ENCODE data around the gene PIEZO1.
"Not testable (repeated sequence)": the region's sequence is repeated elsewhere in the genome, so short reads cannot be mapped to it uniquely, and the experiment has no call there.

The PIEZO1 gene

DNA sequence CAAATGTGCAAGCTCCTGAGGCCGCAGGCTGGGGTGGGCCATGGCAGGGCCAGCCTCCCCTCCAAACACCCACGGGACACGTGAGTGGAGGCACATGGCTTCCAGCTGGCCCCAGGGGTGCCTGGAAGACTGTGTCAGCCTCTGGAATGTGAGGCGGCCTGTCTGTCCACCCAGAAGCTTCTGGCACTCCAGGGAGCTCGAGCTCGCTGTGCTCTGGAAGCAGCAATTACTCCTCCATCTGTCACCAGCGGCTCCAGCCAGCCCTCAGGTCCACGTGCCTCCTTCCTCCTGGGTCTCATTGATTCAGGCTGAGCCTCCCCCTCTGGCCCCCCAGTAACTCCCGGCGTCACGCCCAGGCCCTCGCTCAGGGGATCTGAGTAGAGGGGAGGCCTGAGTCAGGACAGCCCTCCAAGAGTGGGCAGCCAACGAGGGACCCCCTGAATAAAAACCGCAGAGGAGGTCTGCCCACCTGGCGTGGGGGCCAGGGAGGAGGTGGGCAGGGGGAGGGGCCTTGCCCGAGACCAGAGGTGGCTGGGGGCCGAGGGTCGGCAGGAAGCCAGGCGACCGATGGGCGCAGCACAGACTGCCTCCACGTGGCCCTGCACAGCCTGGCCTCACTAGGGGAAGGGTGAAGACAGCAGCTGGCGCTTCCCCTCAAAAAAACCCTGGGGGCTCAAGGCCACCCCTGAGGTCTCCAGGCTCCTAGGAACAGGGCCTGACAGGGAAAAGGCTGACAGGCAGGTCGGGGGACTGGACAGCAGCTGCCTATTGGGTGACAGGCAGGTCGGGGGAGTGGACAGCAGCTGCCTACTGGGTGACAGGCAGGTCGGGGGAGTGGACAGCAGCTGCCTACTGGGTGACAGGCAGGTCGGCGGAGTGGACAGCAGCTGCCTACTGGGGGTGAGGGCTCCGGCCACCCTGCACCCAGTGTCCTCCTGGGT is 11.9 kb downstream of the PIEZO1 start:
- no peak for DNase-seq (ENCODE audit: low read depth, low spot score)
- H3K4me3 ChIP-seq (ENCODE audit: low read length) = no peak overlapping the region

DNA sequence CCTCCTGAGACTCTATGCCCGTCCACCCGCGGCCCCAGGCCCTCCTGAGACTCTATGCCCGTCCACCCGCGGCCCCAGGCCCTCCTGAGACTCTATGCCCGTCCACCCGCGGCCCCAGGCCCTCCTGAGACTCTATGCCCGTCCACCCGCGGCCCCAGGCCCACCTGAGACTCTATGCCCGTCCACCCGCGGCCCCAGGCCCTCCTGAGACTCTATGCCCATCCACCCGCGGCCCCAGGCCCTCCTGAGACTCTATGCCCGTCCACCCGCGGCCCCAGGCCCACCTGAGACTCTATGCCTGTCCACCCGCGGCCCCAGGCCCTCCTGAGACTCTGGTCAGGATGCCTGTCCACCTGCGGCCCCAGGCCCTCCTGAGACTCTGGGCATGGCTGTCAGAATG is 13.2 kb downstream of the PIEZO1 start:
- H3K4me3 ChIP-seq (ENCODE audit: low read length); DNase-seq (ENCODE audit: low read depth, low spot score): not testable (repeated sequence)

DNA sequence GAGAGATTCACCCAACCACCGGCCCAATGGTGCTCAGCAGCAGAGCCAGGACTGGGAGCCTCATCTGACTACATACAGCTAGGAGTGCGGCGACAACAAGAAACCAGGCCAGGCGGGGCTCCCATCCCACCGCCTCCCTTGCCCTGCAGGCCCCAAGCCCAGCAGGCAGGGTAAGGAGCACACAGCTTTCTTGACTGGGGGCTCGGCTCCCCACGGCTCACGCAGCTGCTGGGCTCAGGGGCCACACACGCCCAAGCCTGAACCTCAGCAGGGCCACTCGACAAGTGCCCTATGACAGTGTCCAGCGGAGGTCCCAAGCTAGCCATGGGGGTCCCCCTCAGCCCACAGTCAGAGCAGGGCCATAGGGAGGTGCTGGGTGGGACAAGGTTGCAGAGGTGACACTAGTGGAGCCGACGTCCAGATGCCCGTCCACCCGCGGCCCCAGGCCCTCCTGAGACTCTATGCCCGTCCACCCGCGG is 13.7 kb downstream of the PIEZO1 start:
- H3K4me3 ChIP-seq (ENCODE audit: low read length) = no peak overlapping the region
- no peak for DNase-seq (ENCODE audit: low read depth, low spot score)

DNA sequence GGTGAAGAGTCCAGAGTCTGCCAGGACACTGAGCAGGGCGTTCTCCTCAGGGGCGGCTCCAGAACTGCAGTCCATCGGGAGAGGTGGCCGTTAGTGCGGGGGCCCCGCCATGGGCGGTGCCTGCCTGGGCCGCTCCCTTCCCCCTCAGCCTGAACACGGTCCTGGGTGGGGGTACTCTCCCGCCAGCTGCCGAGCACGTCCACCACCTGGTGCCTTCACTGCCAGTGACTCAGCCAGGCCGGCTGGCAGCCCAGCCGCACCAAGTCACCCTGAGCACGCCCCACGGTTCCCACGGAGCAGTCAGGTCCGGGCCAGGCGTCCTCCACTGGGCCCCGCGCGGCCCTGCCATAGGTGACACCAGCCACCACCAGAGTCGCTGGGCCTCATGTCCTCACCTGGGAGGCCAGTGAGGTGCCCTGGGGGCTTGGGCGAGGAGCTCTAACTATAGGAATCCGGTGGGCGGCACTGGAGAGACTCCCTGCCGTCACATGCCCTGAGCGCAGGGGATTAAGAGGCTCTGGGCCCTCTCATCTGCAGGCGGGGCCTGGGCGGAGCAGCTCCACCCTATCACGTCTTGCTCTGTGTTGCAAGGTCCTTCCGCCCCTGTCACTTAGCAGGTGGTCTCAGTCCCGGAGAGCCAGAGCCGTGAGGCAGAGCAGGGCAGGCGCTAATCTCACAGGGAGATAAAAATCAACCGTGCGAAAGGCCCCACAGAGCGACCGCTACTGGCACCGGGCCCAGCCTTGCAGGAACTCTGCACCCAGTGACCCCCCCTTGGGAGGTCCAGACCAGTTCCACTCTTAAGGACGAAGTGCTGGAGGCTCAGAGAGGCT is 14.3 kb downstream of the PIEZO1 start:
- no peak overlapping the region for H3K4me3 ChIP-seq (ENCODE audit: low read length)
- no peak for DNase-seq (ENCODE audit: low read depth, low spot score)

DNA sequence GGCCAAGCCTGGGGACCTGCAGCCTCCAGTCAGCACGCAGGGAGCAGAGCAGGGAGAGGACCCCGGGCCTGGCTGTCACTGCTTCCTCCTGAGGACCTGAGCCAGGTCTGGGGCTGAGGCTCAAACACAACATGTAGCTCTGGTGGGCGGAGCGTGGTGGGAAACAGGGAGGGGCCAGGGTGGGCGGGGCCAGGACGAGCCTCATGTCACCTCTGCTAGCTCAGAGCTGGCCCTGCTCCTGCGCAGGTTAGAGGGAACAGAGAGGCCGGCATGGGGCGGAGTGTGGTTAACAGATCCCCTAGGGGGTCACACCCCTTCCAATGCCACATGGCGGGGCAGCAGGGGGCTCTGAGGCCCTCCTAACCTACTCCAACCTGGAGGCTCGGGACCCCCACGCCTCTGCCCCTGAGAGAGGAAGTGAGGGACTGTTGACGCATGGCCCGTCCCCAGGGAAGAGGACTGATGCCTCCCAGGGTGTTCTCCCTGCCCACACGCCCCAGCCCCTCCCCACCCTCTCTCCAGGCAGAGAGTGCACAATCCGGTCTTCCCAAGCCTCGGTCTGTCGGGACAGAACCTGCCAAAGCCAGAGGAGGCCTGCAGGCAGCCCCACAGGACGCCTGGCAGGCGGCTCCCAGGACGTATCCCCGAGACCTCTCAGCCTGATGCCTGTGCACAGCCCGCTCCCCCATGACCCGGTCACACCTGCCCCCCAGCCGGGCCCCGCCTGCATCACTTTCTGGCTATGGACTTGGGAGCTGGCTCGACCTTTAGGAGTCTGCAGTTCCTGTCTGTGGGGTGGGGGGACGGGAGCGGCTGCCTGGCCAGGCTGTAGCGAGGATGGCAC is 15.2 kb downstream of the PIEZO1 start:
- DNase-seq (ENCODE audit: low read depth, low spot score) = no peak
- no peak overlapping the region for H3K4me3 ChIP-seq (ENCODE audit: low read length)

DNA sequence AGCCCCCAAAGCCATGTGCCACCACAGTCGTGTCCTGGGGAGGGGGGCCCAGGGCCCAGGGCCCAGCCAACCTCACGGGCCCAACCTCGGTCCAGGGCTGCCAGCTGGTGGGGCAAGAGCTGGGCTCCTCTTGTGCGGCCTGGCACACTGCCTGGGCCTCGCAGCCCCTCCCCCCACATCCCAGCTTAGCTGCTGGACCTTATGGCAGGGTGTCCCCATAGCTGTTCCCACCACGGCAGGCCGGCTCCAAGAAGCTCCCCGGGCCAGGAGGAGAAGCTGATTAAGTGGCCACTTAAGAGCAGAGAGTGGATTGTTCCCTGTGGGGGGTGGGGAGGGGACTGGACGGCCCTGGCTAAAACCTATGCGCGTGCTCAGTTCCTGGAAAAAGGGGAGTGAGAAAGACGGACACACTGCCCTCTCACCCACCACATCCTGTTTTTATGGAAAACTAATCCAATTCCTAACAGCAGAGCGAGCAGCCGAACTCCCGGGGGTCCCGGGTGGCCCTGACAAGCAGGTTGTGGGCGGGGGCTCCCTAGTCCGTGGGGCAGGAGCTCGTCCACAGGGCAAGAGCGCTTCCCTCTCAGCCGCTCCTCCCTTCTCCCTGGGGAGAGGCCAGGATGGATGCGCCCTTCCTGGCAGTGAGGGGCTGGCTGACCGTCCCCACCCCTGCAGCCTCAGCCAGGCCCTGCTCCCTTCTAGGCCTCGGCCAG is 16.8 kb downstream of the PIEZO1 start:
- no peak overlapping the region for H3K4me3 ChIP-seq (ENCODE audit: low read length)
- no peak for DNase-seq (ENCODE audit: low read depth, low spot score)

DNA sequence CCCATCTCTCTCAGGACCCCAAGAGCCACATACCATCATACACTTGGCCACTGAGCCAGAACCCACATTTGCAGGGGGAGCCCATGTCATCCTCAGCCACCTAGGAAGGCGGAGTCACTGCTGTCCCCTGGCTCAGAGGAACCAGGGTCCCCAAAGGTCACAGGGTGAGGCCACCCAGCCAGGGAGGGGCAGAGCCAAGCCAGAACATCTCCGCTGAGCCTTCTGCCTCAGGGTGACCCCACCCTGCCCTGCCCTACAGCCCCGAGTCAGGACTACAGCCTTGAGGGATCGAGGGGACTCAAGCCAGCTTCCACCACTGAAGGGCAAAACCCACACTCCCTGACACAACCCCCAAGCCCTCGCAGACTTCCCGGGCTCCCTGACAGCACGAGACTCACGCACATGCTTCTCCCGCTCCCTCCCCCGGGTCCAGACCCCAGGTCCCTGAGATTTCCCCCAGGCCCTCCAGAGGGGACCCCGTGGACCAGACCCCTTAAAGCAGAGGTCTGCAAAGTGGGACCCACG is 17.4 kb downstream of the PIEZO1 start:
- no peak overlapping the region for H3K4me3 ChIP-seq (ENCODE audit: low read length)
- DNase-seq (ENCODE audit: low read depth, low spot score) = no peak

DNA sequence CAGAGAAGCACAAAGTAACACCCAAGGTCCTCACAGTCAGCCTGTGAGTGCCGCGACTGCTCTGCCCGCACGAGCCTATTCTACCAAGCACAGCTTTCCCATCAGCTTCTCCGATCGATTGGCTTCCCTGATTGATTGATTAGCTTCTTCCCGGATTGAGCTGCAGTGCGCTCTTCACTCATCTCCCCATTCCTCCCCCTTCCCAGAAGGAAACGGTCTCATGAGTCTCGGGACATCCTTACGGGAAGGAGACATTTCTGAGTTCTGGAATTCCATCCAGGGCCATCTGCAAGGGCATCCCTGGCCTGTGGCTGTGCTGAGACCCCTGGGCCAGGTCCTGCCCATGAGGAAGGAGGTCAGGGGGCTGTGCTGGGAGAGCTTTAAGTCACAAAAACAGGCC is 18.0 kb downstream of the PIEZO1 start:
- DNase-seq (ENCODE audit: low read depth, low spot score) = no peak
- no peak overlapping the region for H3K4me3 ChIP-seq (ENCODE audit: low read length)

DNA sequence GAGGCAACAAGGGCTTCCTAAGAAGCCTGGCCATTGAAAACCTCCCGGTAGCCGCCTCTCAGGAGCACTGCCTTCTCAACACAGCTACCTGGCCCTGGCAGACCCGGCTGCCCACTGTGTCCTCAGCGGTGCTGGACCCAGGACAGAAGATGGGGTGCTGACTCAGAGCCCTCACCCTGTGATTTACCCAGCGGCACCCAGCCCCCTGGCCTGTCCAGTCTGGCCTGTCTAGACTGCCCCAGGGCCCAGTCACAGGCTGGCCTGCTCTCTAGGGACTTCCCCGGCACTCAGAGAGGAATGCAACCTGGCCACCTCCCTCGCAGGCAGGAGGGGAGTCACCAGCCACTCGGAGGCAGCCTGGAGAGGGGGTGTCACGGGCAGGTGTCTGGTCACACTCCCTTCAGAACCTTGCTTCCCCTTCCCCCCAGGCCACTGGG is 20.1 kb downstream of the PIEZO1 start:
- no peak for DNase-seq (ENCODE audit: low read depth, low spot score)
- H3K4me3 ChIP-seq (ENCODE audit: low read length) = no peak overlapping the region

DNA sequence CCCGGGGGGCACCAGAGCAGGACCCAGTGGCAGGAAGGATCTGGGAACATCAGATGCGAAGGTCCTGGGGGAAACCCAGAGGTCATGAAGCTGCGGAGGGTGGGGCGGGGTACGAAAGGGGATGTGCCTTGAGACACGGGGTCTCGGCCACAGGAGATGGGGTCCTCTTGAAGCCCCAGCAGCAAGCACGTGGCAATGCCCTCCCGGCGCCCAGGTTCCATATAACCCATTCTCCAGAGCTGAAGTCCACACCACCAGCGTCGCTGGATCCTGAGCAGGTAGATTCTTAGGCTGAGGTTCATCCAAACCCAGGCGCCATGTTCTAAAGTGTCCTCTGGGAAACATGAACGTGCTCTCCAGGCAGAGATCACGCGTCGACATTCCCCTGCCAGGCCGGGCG is 20.9 kb downstream of the PIEZO1 start:
- H3K4me3 ChIP-seq (ENCODE audit: low read length) = no peak overlapping the region

DNA sequence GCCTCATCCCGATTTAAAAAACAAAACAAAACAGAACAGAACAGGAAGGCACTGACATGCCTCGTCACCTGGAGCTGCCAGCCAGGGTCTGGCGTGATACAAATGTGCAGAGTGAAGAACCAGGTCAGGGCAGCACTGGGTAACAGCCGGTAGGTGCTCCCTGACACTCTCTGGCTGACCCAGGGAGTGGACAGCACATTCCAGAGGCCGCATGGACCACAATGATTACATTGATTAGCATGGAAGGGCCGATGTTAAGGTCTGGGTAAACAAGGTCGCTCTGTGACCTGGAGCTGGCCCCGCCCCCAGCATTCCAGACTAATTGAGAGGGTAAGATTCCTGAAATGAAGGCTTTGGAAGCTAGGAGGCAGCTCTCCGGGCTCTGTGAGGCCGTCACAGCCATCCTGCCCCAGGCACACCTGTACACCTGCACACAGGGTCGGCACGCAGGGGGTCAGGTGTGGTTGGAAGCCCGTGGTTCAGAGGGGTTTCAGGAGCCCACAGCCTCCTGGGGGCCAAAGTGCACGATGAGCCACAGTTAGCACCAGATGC is 21.4 kb downstream of the PIEZO1 start:
- no peak for DNase-seq (ENCODE audit: low read depth, low spot score)
- H3K4me3 ChIP-seq (ENCODE audit: low read length) = no peak overlapping the region

More for the DNA sequence above, 20.9 kb downstream of the PIEZO1 start:
- DNase-seq (ENCODE audit: low read depth, low spot score) = no peak

DNA sequence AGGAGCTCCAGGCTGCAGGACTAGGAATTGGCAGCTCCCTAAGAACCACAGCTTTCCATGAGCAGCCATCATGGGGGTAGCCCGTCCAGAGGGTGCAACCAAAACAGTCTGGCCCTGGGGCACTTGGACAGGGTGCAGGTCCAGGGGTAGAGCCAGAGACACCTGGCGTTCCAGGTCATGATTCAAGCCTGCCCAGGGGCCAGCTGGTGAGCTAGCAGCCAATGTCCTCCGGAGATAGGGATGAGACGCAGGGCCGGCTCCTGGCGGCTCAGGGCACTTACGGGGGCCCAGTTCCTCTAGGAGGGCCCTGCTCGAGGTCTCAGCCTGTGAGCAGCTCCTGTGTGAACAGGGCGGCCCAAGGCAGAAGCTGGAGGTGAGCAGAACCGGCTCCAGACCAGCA is 22.1 kb downstream of the PIEZO1 start:
- no peak for DNase-seq (ENCODE audit: low read depth, low spot score)
- no peak overlapping the region for H3K4me3 ChIP-seq (ENCODE audit: low read length)

DNA sequence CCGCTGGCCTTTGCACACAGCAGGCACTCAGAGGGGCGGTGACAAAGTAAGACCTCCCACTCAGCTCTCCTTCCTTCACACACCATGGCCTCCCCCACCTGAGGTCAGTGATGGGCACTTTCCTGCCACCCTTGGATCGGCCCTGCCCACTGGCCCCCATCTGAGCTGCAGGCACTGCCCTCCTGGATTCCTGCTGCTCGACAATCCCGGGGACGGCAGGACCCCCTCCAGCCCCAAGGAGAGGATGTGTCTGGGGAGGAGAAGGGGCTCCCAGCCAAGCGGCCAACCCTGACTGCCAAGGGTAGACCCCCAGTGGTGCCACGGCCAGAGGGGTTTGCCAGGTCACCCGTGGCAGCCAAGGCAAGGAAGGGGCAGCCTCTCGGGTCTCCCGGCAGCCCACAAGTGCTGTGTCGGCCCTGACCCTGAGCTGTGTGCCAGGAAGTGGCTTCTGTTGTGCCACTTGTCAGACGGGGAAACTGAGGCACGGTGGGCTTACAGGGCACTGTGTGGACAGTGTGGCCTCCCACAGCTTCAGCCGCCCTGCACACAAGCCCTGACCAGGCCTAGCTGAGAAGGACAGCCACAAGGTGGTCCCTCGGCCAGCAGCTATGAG is 22.7 kb downstream of the PIEZO1 start:
- no peak for DNase-seq (ENCODE audit: low read depth, low spot score)
- no peak overlapping the region for H3K4me3 ChIP-seq (ENCODE audit: low read length)

DNA sequence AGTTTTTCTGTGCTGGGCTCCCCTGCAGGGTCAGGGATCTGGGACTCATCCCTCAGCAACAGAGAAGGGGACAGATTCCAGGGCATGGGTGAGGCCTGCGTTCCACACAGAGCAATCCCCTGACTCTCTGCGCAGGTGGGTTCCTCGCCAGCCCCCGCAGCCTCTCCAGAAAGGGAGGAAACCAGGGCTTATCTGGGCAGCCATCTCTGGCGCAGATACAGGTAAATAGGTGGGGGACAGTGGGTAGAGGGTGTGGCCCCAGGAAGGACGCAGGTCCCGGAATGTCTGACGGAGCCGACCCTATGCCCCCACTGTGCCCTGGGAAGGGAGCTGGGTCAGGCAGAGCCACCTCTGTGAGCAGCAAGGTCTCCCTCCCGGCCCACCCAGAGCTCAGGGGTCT is 23.2 kb downstream of the PIEZO1 start:
- no peak overlapping the region for H3K4me3 ChIP-seq (ENCODE audit: low read length)
- DNase-seq (ENCODE audit: low read depth, low spot score) = no peak

DNA sequence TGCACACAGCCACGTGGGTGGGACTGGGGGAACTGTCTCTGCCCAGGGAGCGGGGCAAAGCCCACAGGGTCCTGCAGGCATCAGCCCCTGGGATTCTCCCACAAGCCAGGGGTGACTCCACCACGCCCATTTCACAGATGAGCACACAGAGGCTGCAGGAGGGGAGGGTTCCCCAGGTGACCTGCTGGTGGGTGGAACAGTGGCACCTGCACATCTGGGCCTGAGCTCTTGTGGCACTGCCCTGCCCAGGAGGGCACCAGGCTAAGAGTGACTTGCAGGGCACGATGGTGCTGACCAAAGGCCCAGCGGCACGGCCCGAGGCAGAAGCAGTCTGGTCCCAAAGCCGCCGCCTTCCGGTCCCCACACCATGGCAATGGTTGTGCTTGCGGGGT is 23.9 kb downstream of the PIEZO1 start:
- DNase-seq (ENCODE audit: low read depth, low spot score) = no peak
- no peak overlapping the region for H3K4me3 ChIP-seq (ENCODE audit: low read length)

DNA sequence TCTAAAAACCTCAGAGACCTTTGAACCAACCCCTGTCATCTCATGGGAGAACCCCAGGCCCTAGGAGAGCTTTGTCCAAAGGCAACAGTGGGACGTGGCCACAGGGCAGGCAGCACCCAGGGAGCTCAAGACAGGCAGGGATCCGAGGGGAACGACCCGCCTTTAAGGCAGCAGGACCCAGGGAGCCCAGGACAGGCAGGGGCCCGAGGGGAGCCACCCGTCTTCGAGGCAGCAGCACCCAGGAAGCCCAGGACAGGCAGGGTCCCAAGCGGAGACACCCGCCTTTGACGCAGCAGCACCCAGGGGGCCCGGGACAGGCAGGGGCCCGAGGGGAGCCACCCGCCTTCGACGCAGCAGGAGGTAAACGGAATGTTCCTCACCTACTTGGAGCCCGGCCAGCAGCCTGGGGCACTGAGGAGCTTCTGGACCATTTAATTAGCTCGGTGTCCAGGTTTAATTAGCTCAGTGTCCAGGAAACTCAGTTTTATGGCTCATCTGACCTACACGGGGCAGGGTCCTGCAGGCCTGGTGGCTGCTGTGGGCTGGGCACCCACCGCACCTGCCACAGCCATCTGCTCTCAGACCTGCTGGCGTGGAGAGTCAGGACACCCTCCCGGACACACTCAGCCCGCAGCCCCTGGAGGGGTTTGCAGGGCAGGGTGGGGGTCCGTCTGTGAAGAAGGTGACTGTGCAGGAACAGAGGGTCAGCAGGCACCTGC is 24.4 kb downstream of the PIEZO1 start:
- no peak for DNase-seq (ENCODE audit: low read depth, low spot score)
- H3K4me3 ChIP-seq (ENCODE audit: low read length) = no peak overlapping the region

DNA sequence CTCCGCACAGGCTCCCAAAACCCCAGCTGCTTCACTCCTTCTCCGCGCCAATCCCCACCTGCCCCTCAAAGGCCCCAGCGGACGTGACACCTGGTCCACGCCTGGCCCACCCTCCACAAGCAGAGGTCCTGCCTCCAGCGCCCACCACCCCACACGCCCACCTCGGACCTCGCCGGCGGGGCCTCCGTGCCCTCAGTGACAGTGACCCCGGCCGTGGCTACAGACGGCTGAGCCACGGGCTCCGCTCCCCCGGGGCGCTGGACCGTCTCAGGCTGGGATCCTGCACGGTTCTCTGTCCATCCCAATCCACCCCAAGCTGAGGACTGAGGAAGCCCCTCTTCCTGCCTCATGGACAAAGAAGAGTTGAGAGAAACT is 25.1 kb downstream of the PIEZO1 start:
- no peak overlapping the region for H3K4me3 ChIP-seq (ENCODE audit: low read length)
- no peak for DNase-seq (ENCODE audit: low read depth, low spot score)
